Neural crest cell (in vitro differentiated cells): ENCODE data around the gene TMEM175. TPM values are rescaled to one million over a fixed set of nuclear protein-coding genes. Genes with fewer than 3 reads are reported as not detected.

Experiments
- DNase-seq: peaks from one replicate; pipeline ENCODE4 v3.0.0; 2021; ENCODE audit warnings: low read depth, mixed read lengths, low spot score
- H3K27ac Mint-ChIP-seq: one replicate; pipeline ENCODE4 v1.8.0; 2021; ENCODE audit warnings: mild to moderate bottlenecking, mixed read lengths; ENCODE audit not compliant: unreplicated experiment
- H3K27me3 Mint-ChIP-seq: 2 replicates; pipeline ENCODE4 v1.8.0; 2021; ENCODE audit warnings: low read depth, mild to moderate bottlenecking, mixed read lengths
- H3K36me3 Mint-ChIP-seq: 2 replicates; pipeline ENCODE4 v1.8.0; 2021; ENCODE audit warnings: low read depth, mild to moderate bottlenecking, mixed read lengths
- H3K4me1 Mint-ChIP-seq: 2 replicates; pipeline ENCODE4 v1.8.0; 2021; ENCODE audit warnings: mixed read lengths
- H3K4me3 Mint-ChIP-seq: one replicate; pipeline ENCODE4 v1.8.0; 2021; ENCODE audit warnings: mild to moderate bottlenecking, mixed read lengths
- H3K9me3 Mint-ChIP-seq: 2 replicates; pipeline ENCODE4 v1.8.0; 2021; ENCODE audit warnings: mixed read lengths
- total RNA-seq: library from RNA; stranded (reverse); gene quantifications from 2 replicates; pipeline ENCODE4 v1.2.1, GENCODE V29; 2021
- TF ChIP-seq, protein P1 (sequence below): fragments of 200-600 bp; sonication (generic); conservative IDR thresholded peaks from 2 replicates; pipeline ENCODE4 v1.5.0; 2021; ENCODE audit warnings: antibody characterized with exemption, mild to moderate bottlenecking

TMEM175 gene
- total RNA-seq, 1 donor from 2014 or later = 15.2 TPM

DNA sequence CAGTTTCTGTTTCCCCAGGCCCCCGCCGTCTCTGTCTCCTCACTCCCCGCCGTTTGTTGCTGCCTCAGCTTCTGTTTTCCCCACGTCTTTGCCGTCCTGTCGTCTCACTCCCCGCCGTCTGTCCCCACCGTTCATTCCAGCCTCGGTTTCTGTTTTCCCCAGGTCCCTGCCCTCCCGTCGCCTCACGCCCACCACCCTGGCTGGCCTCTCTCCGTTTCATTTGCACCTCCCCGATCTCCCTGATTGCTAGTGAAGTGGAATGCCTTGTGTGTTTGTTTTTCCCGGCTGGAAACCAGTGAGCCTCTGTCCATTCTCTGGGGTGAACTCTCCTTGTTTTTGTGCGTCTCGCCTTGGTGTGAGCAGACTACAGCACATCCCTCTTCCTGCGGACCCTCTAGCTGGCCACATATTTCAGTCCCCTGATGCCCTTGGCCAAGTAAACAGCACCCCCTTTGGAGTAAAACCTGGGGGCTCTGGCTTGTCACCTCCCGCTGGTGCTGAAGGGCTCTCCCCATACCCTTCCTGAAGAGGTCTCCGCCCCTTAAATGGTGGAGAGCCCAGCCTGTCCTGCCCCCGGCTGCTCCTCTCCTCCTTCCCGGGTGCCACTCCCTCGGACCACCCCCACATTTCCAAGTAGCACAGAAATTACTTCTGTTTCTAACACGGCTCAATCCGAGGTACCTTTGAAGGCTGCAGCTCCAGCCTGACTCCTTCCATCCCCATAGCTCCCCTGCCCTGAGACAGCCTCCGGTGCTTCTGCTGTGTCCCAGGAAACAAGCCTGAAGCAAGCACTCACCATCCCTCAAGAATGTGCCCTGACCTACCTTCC lies 13.2 kb downstream of the TMEM175 start:
- no peak overlapping the region for H3K4me3 Mint-ChIP-seq
- H3K27ac Mint-ChIP-seq = no peak overlapping the region
- DNase-seq = no peak
- H3K4me1 Mint-ChIP-seq = peaks cover 7% of the 10 kb centered on the region
- no peaks in the 10 kb centered on the region for H3K36me3 Mint-ChIP-seq
- TF ChIP-seq, protein P1, sequence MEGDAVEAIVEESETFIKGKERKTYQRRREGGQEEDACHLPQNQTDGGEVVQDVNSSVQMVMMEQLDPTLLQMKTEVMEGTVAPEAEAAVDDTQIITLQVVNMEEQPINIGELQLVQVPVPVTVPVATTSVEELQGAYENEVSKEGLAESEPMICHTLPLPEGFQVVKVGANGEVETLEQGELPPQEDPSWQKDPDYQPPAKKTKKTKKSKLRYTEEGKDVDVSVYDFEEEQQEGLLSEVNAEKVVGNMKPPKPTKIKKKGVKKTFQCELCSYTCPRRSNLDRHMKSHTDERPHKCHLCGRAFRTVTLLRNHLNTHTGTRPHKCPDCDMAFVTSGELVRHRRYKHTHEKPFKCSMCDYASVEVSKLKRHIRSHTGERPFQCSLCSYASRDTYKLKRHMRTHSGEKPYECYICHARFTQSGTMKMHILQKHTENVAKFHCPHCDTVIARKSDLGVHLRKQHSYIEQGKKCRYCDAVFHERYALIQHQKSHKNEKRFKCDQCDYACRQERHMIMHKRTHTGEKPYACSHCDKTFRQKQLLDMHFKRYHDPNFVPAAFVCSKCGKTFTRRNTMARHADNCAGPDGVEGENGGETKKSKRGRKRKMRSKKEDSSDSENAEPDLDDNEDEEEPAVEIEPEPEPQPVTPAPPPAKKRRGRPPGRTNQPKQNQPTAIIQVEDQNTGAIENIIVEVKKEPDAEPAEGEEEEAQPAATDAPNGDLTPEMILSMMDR = no peak
- H3K27me3 Mint-ChIP-seq = peaks cover 20% of the 10 kb centered on the region
- no peaks in the 10 kb centered on the region for H3K9me3 Mint-ChIP-seq

DNA sequence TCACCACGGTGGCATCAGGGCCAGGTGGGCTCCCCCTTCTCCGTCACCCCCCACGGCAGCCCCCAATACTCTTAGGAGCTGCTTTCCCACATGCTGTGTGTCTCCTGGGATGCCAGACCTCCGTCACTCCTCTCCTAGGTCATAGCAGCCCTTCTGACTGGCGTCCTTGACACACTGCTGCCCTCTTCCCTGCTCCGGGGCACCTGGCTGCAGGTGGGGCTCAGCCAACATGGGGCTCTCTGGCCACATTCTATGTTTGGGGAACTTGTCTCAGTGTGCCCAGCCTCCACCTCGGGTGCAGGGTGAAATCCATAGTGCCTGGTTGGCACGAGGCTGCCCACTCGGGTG lies 13.8 kb downstream of the TMEM175 start:
- H3K27ac Mint-ChIP-seq = no peak overlapping the region
- TF ChIP-seq, protein P1 = no peak
- no peak overlapping the region for H3K4me3 Mint-ChIP-seq
- H3K27me3 Mint-ChIP-seq = peaks cover 20% of the 10 kb centered on the region
- no peak for DNase-seq
- no peaks in the 10 kb centered on the region for H3K36me3 Mint-ChIP-seq
- peaks cover 7% of the 10 kb centered on the region for H3K4me1 Mint-ChIP-seq
- H3K9me3 Mint-ChIP-seq = no peaks in the 10 kb centered on the region

DNA sequence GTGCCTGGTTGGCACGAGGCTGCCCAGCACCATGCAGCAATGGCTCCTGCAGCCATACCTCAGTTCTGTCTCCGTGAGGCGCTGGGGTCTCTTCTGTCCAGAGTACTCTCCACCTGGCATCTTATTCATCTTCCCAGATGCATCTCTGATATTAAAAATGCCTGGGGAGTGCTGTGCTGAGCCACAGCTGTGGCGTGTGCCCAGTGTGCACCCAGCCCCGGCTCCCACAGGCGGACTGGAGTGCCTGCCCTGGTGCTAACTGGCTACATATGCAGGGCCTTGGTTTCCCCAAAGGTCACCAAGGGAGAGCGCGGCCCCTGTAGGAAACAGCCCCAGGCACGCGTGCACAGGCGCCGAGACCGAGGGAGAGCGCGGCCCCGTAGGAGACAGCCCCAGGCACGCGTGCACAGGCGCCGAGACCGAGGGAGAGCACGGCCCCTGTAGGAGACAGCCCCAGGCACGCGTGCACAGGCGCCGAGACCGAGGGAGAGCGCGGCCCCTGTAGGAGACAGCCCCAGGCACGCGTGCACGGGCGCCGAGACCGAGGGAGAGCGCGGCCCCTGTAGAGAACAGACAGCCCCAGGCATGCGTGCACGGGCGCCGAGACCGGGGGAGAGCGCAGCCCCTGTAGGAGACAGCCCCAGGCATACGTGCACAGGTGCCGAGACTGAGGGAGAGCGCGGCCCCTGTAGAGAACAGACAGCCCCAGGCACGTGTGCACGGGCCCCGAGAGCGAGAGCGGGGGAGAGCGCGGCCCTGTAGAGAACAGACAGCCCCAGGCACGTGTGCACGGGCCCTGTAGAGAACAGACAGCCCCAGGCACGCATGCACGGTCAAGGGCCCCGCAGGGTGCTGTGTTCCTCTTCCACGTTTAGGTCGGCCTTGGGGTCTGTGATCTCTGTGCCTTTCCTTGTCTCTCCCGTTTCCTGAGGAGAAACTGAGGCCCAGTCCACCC lies 14.5 kb downstream of the TMEM175 start:
- Mint-ChIP-seq H3K4me1 (peaks cover 7% of the 10 kb centered on the region), H3K27me3 (peaks cover 20% of the 10 kb centered on the region), H3K36me3 (no peaks in the 10 kb centered on the region), H3K4me3 (no peak overlapping the region), H3K9me3 (no peaks in the 10 kb centered on the region), H3K27ac (no peak overlapping the region)
- TF ChIP-seq, protein P1 = no peak
- DNase-seq = no peak

DNA sequence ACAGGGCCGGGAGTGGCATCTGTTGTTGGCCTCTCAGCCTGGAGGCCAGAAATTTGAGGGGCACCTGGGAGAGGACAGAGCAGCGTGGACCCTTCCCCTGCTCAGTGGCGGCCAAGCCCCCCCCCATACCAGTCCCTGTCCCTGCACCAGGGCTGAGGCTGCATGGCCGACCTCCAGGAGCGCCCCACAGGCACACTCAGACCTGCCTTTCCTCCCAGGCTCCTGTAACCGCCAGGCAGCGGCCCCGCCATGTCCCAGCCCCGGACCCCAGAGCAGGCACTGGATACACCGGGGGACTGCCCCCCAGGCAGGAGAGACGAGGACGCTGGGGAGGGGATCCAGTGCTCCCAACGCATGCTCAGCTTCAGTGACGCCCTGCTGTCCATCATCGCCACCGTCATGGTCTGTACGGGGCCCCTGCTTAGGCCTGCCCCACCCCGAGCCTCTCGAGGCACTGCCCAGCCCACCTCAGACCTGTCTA lies 15.3 kb downstream of the TMEM175 start:
- H3K27me3 Mint-ChIP-seq = peaks cover 20% of the 10 kb centered on the region
- no peak overlapping the region for H3K27ac Mint-ChIP-seq
- H3K4me3 Mint-ChIP-seq = no peak overlapping the region
- H3K4me1 Mint-ChIP-seq = peaks cover 7% of the 10 kb centered on the region
- TF ChIP-seq, protein P1 = no peak
- DNase-seq = no peak
- no peaks in the 10 kb centered on the region for H3K9me3 Mint-ChIP-seq
- no peaks in the 10 kb centered on the region for H3K36me3 Mint-ChIP-seq

DNA sequence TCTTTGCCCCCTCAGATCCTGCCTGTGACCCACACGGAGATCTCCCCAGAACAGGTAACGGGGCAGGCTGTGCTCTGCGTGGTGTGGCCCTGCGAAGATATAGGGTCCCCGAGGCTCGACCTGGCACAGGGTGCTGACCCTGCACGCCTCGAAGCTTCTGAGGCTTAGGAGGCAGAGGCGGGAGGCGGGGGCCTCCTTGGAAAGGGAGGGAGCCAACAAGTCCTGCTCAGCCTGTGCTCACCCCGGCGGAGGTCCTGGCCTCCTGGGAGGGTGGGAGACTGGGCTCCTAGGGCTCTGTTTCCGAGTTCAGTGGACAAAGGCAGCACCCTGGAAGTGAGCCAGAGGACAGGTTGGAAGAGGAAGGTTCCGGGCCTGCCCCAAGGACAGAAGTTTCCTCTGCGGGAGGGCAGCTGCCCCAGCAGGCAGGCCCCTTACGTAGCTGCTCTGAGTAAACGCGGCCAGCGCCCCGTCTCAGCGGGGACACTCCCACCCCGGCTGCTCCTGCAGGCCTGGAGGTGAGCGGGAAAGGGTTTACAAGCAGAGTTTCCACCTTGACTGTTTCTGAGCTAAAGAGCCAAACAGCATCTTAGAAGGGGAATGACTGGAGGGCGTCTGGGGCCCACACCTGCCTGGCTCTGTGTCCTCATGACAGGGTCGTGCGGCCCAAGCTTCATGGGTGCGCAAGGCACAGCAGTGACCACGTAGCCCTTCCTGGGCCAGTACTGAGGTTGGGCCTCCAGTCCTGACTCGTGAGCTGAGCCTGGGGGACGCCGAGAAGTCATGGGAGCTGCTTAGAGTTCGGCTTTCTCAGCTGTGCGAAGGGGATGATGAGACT lies 16.1 kb downstream of the TMEM175 start:
- TF ChIP-seq, protein P1 = no peak
- H3K9me3 Mint-ChIP-seq = no peaks in the 10 kb centered on the region
- DNase-seq = no peak
- no peaks in the 10 kb centered on the region for H3K36me3 Mint-ChIP-seq
- peaks cover 20% of the 10 kb centered on the region for H3K27me3 Mint-ChIP-seq
- H3K4me3 Mint-ChIP-seq = no peak overlapping the region
- H3K27ac Mint-ChIP-seq = no peak overlapping the region
- H3K4me1 Mint-ChIP-seq = peaks cover 7% of the 10 kb centered on the region
